Endothelial cell of umbilical vein (primary cell): ENCODE data around the gene EPHA4.

Source experiments
- EZH2 ChIP-seq: IDR thresholded peaks from 2 replicates; pipeline ENCODE4 v1.6.1; 2012; ENCODE audit warnings: borderline replicate concordance, low read depth, mild to moderate bottlenecking, moderate library complexity, low read length, inconsistent platforms; ENCODE audit not compliant: severe bottlenecking
- FOS ChIP-seq: IDR thresholded peaks from 2 replicates; pipeline ENCODE4 v1.6.1; 2011; ENCODE audit warnings: mild to moderate bottlenecking, low read length, moderate library complexity, borderline replicate concordance; ENCODE audit not compliant: insufficient read depth
- GATA2 ChIP-seq: IDR thresholded peaks from 2 replicates; pipeline ENCODE4 v1.7.0; 2011; ENCODE audit warnings: low read depth, mild to moderate bottlenecking, moderate library complexity, mixed read lengths, low read length; ENCODE audit not compliant: insufficient read length, insufficient read depth
- JUN ChIP-seq: IDR thresholded peaks from 2 replicates; pipeline ENCODE4 v1.6.1; 2011; ENCODE audit warnings: borderline replicate concordance, low read depth; ENCODE audit not compliant: insufficient read length, insufficient read depth
- MYC ChIP-seq: IDR thresholded peaks from one replicate; pipeline ENCODE4 v1.6.1; 2011; ENCODE audit warnings: mild to moderate bottlenecking, low read depth, low read length
- POLR2A ChIP-seq: IDR thresholded peaks from 2 replicates; pipeline ENCODE4 v1.6.1; 2012; ENCODE audit warnings: low read depth, mild to moderate bottlenecking, control low read depth, low read length
- POLR2AphosphoS5 ChIP-seq: IDR thresholded peaks from 2 replicates; pipeline ENCODE4 v1.6.1; 2012; ENCODE audit warnings: low read depth, mild to moderate bottlenecking, control low read depth, low read length, moderate library complexity; ENCODE audit not compliant: insufficient read depth
- TF ChIP-seq, protein P1 (sequence below), 2 donors: IDR thresholded peaks; 1 replicate in 1 of 2; 2 replicates in 1 of 2; pipeline ENCODE4 v1.5.1; 2011; ENCODE audit warnings: low read length in 2 of 2, mild to moderate bottlenecking in 2 of 2, moderate library complexity in 2 of 2, control low read depth in 1 of 2, inconsistent platforms in 1 of 2, low read depth in 1 of 2; ENCODE audit not compliant: insufficient read depth in 1 of 2; ENCODE audit errors: extremely low read depth in 1 of 2
- TF ChIP-seq, protein P2 (sequence below): IDR thresholded peaks from 2 replicates; pipeline ENCODE4 v1.6.1; 2011; ENCODE audit not compliant: insufficient read depth, insufficient read length

DNA sequence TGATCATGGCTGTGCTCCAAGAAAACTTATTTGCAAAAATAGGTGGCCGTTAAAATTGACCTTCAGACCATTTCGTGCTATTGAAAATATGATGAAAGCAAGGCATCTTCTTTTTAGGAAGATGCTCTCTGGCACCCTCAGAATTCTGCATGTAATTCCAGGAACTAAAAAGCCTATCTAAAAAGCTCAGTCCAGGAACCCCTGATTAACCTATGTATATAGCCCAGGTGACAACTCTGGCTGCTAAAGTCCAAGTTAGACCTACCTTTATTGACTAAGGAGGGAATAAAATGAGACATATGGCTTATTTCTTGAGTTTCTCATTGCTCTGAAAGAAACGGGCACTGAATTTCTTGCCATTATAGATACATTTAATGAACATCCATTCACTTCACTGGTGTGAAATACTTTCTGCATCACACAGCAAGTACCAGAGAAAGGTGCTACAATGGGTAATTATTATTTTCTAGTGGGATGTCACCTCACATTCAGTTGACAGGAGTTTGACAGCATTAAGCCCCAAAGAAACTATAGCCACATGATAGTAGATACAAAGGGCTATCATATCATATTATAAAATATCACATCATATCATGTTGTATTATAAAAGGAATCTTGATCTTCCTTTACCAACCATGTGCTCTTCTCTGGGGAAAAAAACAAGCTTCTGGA, 83.8 kb downstream of the EPHA4 start:
- TF ChIP-seq, protein P1, sequence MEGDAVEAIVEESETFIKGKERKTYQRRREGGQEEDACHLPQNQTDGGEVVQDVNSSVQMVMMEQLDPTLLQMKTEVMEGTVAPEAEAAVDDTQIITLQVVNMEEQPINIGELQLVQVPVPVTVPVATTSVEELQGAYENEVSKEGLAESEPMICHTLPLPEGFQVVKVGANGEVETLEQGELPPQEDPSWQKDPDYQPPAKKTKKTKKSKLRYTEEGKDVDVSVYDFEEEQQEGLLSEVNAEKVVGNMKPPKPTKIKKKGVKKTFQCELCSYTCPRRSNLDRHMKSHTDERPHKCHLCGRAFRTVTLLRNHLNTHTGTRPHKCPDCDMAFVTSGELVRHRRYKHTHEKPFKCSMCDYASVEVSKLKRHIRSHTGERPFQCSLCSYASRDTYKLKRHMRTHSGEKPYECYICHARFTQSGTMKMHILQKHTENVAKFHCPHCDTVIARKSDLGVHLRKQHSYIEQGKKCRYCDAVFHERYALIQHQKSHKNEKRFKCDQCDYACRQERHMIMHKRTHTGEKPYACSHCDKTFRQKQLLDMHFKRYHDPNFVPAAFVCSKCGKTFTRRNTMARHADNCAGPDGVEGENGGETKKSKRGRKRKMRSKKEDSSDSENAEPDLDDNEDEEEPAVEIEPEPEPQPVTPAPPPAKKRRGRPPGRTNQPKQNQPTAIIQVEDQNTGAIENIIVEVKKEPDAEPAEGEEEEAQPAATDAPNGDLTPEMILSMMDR (IDR thresholded peaks at IDR 0.05; ENCODE audit: extremely low read depth in 1 of 2, insufficient read depth in 1 of 2, low read depth in 1 of 2, low read length in 2 of 2) = no peak
- TF ChIP-seq GATA2 (no peak), MYC (no peak), POLR2A (no peak), EZH2 (no peak), JUN (no peak), FOS (no peak), POLR2AphosphoS5 (no peak)
- TF ChIP-seq, protein P2, sequence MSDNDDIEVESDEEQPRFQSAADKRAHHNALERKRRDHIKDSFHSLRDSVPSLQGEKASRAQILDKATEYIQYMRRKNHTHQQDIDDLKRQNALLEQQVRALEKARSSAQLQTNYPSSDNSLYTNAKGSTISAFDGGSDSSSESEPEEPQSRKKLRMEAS = no peak
